ENCODE measurements around the gene GABBR2. TPM values are rescaled to one million over a fixed set of nuclear protein-coding genes. Genes with fewer than 3 reads are reported as not detected.

GABBR2 gene
- total RNA-seq, 1 experiment from 2014 or later: 6.3 TPM

DNA sequence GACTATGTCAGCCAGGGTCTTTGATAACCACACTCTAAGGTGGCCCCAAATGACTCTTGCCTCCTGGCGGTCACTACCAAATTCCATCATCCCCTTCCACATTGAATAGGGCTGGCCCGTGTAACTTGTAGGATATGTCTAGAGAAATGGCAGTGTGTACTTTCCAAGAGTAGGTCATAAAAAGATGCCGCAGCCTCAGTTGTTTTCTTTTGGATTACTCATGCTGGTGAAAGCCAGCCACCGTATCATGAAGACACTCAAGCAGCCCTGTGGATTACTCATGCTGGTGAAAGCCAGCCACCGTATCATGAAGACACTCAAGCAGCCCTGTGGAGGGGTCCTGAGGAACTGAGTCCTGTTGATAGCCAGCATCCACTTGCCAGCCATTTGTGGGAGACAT, 281.2 kb downstream of the GABBR2 start:
- ATAC-seq (no peak), DNase-seq (ENCODE audit: low read depth, low spot score) (no peak)
- no peak overlapping the region for H3K27ac ChIP-seq (ENCODE audit: low read length)
- no peaks in the 10 kb centered on the region for H3K36me3 ChIP-seq (ENCODE audit: control insufficient read depth, insufficient read depth, low read length)
- H3K4me1 ChIP-seq (ENCODE audit: control insufficient read depth, insufficient read depth, low read length): no peaks in the 10 kb centered on the region
- ChIA-PET CTCF (no interaction called here), POLR2A (no interaction called here)
- no TSS peak for BruUV-seq (replicated peaks)
- H3K9me3 ChIP-seq (ENCODE audit: control insufficient read depth, insufficient read depth, low read depth, low read length): no peaks in the 10 kb centered on the region
- in situ Hi-C loops (cut with HindIII; ENCODE audit: low pct_unique_long_range_greater_than_20kb, low sequenced_read_pairs): no loop called here
- intact Hi-C loops (cut with micrococcal nuclease; ENCODE audit: unreplicated experiment): no loop called here
- H3K27me3 ChIP-seq (ENCODE audit: control insufficient read depth, insufficient read depth, low read length): no peaks in the 10 kb centered on the region
- H3K4me3 ChIP-seq (ENCODE audit: low read depth in 2 of 2, low read length in 2 of 2): no peak overlapping the region
- TF ChIP-seq, protein P1, sequence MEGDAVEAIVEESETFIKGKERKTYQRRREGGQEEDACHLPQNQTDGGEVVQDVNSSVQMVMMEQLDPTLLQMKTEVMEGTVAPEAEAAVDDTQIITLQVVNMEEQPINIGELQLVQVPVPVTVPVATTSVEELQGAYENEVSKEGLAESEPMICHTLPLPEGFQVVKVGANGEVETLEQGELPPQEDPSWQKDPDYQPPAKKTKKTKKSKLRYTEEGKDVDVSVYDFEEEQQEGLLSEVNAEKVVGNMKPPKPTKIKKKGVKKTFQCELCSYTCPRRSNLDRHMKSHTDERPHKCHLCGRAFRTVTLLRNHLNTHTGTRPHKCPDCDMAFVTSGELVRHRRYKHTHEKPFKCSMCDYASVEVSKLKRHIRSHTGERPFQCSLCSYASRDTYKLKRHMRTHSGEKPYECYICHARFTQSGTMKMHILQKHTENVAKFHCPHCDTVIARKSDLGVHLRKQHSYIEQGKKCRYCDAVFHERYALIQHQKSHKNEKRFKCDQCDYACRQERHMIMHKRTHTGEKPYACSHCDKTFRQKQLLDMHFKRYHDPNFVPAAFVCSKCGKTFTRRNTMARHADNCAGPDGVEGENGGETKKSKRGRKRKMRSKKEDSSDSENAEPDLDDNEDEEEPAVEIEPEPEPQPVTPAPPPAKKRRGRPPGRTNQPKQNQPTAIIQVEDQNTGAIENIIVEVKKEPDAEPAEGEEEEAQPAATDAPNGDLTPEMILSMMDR (IDR thresholded peaks at IDR 0.05): no peak

DNA sequence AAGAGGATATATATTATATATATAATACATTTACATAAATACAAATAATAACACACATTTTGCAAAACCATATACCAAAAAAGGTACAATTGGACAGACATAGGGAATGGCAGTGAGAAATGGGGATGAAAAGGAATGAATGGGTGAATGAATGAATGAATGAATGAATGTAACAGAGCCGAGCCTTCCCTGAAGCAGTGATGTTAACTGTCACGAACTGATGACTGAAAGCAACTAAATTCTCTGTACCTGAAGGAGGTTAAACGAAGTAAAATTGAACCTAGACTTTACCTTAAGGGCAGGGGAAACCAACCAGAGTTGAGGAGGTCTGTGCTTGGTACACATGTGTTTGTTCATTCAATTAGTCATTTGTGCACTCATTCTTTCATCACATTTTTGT, 283.7 kb downstream of the GABBR2 start:
- no peak for TF ChIP-seq SIN3A (IDR thresholded peaks at IDR 0.05; ENCODE audit: borderline replicate concordance, insufficient read depth, low read depth, low read length)
- TF ChIP-seq, protein P1 (IDR thresholded peaks at IDR 0.05): no peak
- no peak for TF ChIP-seq TCF7L2 (IDR thresholded peaks at IDR 0.05; ENCODE audit: low read depth, low read length)
- TF ChIP-seq, protein P2, sequence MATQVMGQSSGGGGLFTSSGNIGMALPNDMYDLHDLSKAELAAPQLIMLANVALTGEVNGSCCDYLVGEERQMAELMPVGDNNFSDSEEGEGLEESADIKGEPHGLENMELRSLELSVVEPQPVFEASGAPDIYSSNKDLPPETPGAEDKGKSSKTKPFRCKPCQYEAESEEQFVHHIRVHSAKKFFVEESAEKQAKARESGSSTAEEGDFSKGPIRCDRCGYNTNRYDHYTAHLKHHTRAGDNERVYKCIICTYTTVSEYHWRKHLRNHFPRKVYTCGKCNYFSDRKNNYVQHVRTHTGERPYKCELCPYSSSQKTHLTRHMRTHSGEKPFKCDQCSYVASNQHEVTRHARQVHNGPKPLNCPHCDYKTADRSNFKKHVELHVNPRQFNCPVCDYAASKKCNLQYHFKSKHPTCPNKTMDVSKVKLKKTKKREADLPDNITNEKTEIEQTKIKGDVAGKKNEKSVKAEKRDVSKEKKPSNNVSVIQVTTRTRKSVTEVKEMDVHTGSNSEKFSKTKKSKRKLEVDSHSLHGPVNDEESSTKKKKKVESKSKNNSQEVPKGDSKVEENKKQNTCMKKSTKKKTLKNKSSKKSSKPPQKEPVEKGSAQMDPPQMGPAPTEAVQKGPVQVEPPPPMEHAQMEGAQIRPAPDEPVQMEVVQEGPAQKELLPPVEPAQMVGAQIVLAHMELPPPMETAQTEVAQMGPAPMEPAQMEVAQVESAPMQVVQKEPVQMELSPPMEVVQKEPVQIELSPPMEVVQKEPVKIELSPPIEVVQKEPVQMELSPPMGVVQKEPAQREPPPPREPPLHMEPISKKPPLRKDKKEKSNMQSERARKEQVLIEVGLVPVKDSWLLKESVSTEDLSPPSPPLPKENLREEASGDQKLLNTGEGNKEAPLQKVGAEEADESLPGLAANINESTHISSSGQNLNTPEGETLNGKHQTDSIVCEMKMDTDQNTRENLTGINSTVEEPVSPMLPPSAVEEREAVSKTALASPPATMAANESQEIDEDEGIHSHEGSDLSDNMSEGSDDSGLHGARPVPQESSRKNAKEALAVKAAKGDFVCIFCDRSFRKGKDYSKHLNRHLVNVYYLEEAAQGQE (IDR thresholded peaks at IDR 0.05; ENCODE audit: insufficient read depth in 1 of 2, low read depth in 2 of 2, low read length in 1 of 2): no peak
- no peak for TF ChIP-seq POLR2AphosphoS5 (IDR thresholded peaks at IDR 0.05; ENCODE audit: low read depth, low read length)
- intact Hi-C loops (cut with micrococcal nuclease; ENCODE audit: unreplicated experiment): no loop called here

DNA sequence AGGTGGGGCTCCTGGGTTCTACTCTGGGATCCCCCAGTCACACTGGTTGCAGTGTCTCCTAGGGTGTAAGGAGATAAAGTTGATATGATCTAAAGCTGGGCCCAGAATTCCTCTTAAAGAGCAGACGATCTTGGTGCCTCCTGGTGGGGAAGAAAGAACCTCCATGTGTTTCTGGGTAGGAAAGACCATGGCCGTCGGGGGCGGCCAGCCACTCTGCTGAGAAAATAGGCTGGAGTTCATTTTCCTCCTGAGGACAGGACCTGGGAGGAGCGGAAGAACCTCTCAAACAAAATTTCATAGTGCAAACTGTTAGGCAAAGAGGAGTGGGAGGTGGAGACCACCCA, 289.5 kb downstream of the GABBR2 start:
- no peaks in the 10 kb centered on the region for H3K9me3 ChIP-seq (ENCODE audit: control insufficient read depth, insufficient read depth, low read depth, low read length)
- H3K27me3 ChIP-seq (ENCODE audit: control insufficient read depth, insufficient read depth, low read length): no peaks in the 10 kb centered on the region
- DNase-seq (ENCODE audit: low read depth, low spot score): no peak
- in situ Hi-C loops (cut with HindIII; ENCODE audit: low pct_unique_long_range_greater_than_20kb, low sequenced_read_pairs) (no loop called here), intact Hi-C loops (cut with micrococcal nuclease; ENCODE audit: unreplicated experiment) (no loop called here)
- CTCF ChIA-PET: no interaction called here
- POLR2A ChIA-PET: no interaction called here
- no peak overlapping the region for H3K4me3 ChIP-seq (ENCODE audit: low read depth in 2 of 2, low read length in 2 of 2)
- no peak overlapping the region for H3K27ac ChIP-seq (ENCODE audit: low read length)
- BruUV-seq (replicated peaks): no TSS peak
- no peaks in the 10 kb centered on the region for H3K4me1 ChIP-seq (ENCODE audit: control insufficient read depth, insufficient read depth, low read length)
- TF ChIP-seq, protein P2 (IDR thresholded peaks at IDR 0.05; ENCODE audit: insufficient read depth in 1 of 2, low read depth in 2 of 2, low read length in 1 of 2): no peak
- no peak for TF ChIP-seq POLR2AphosphoS5 (IDR thresholded peaks at IDR 0.05; ENCODE audit: low read depth, low read length)
- TF ChIP-seq TCF7L2 (IDR thresholded peaks at IDR 0.05; ENCODE audit: low read depth, low read length): no peak
- TF ChIP-seq, protein P1 (IDR thresholded peaks at IDR 0.05): no peak
- TF ChIP-seq SIN3A (IDR thresholded peaks at IDR 0.05; ENCODE audit: borderline replicate concordance, insufficient read depth, low read depth, low read length): no peak
- no peak for ATAC-seq
- no peaks in the 10 kb centered on the region for H3K36me3 ChIP-seq (ENCODE audit: control insufficient read depth, insufficient read depth, low read length)

More for the DNA sequence above, 283.7 kb downstream of the GABBR2 start:
- H3K27ac ChIP-seq (ENCODE audit: low read length): no peak overlapping the region
- ChIA-PET CTCF (no interaction called here), POLR2A (no interaction called here)
- H3K4me1 ChIP-seq (ENCODE audit: control insufficient read depth, insufficient read depth, low read length): no peaks in the 10 kb centered on the region
- no peaks in the 10 kb centered on the region for H3K36me3 ChIP-seq (ENCODE audit: control insufficient read depth, insufficient read depth, low read length)
- ATAC-seq (no peak), DNase-seq (ENCODE audit: low read depth, low spot score) (no peak)
- H3K4me3 ChIP-seq (ENCODE audit: low read depth in 2 of 2, low read length in 2 of 2): no peak overlapping the region
- in situ Hi-C loops (cut with HindIII; ENCODE audit: low pct_unique_long_range_greater_than_20kb, low sequenced_read_pairs): no loop called here
- no peaks in the 10 kb centered on the region for H3K27me3 ChIP-seq (ENCODE audit: control insufficient read depth, insufficient read depth, low read length)
- no TSS peak for BruUV-seq (replicated peaks)
- no peaks in the 10 kb centered on the region for H3K9me3 ChIP-seq (ENCODE audit: control insufficient read depth, insufficient read depth, low read depth, low read length)
